ENCODE results near the gene CLNK. TPM values are rescaled to one million over a fixed set of nuclear protein-coding genes. Genes with fewer than 3 reads are reported as not detected.

CLNK gene
- total RNA-seq, 1 experiment from 2014 or later: not detected

GRCh38 chr4:10701161-10701560 is 16.6 kb upstream of the CLNK start:
- no peak for DNase-seq (ENCODE audit: low spot score)

- no peak for DNase-seq (ENCODE audit: low spot score)
Measured at GRCh38 chr4:10698172-10698571, 13.6 kb upstream of the CLNK start.

- DNase-seq (ENCODE audit: low spot score): no peak
Measured at GRCh38 chr4:10697086-10697485, 12.5 kb upstream of the CLNK start.

GRCh38 chr4:10696253-10696652 is 11.7 kb upstream of the CLNK start:
- DNase-seq (ENCODE audit: low spot score): no peak

- no peak for DNase-seq (ENCODE audit: low spot score)
Measured at GRCh38 chr4:10694828-10695209, 10.3 kb upstream of the CLNK start.

- DNase-seq (ENCODE audit: low spot score): no peak
Measured at GRCh38 chr4:10694151-10694827, 9.7 kb upstream of the CLNK start.

- no peak for DNase-seq (ENCODE audit: low spot score)
Measured at GRCh38 chr4:10691651-10692050, 7.1 kb upstream of the CLNK start.

GRCh38 chr4:10690185-10690907 is 5.8 kb upstream of the CLNK start:
- no peak for DNase-seq (ENCODE audit: low spot score)

- DNase-seq (ENCODE audit: low spot score): no peak
Measured at GRCh38 chr4:10688846-10689245, 4.3 kb upstream of the CLNK start.

GRCh38 chr4:10688022-10688421 is 3.5 kb upstream of the CLNK start:
- no peak for DNase-seq (ENCODE audit: low spot score)

- no peak for DNase-seq (ENCODE audit: low spot score)
Measured at GRCh38 chr4:10687526-10687925, 3.0 kb upstream of the CLNK start.

- DNase-seq (ENCODE audit: low spot score): no peak
Measured at GRCh38 chr4:10682397-10682796, 2.2 kb downstream of the CLNK start.

GRCh38 chr4:10677796-10678497 is 6.6 kb downstream of the CLNK start:
- DNase-seq (ENCODE audit: low spot score): no peak

GRCh38 chr4:10673817-10674369 is 10.7 kb downstream of the CLNK start:
- DNase-seq (ENCODE audit: low spot score): no peak

GRCh38 chr4:10672379-10672778 is 12.2 kb downstream of the CLNK start:
- no peak for DNase-seq (ENCODE audit: low spot score)

- DNase-seq (ENCODE audit: low spot score): no peak
Measured at GRCh38 chr4:10671799-10672198, 12.8 kb downstream of the CLNK start.

GRCh38 chr4:10671366-10671765 is 13.2 kb downstream of the CLNK start:
- DNase-seq (ENCODE audit: low spot score): no peak

- DNase-seq (ENCODE audit: low spot score): no peak
Measured at GRCh38 chr4:10670321-10670720, 14.2 kb downstream of the CLNK start.

GRCh38 chr4:10667701-10668326 is 16.8 kb downstream of the CLNK start:
- no peak for DNase-seq (ENCODE audit: low spot score)

GRCh38 chr4:10666616-10667015 is 18.0 kb downstream of the CLNK start:
- DNase-seq (ENCODE audit: low spot score): no peak

GRCh38 chr4:10664408-10664807 is 20.2 kb downstream of the CLNK start:
- DNase-seq (ENCODE audit: low spot score): no peak

- DNase-seq (ENCODE audit: low spot score): no peak
Measured at GRCh38 chr4:10662937-10663336, 21.6 kb downstream of the CLNK start.

Data from A172 (cell line).